H9 (cell line): ENCODE measurements around the gene MAPRE3. TPM values are rescaled to one million over a fixed set of nuclear protein-coding genes. Genes with fewer than 3 reads are reported as not detected.

ENCODE experiments used
- DNase-seq: peaks from one replicate; pipeline ENCODE4 v3.0.0-alpha.2; 2017
- H2AFZ ChIP-seq: one replicate; pipeline ENCODE4 v1.6.1; 2013; ENCODE audit warnings: mild to moderate bottlenecking, low read length, control low read depth, moderate library complexity
- H2AK5ac ChIP-seq: 2 replicates; pipeline ENCODE4 v1.6.1; 2013; ENCODE audit warnings: low read length, control low read depth, mixed read lengths; ENCODE audit not compliant: insufficient read length
- H2BK120ac ChIP-seq: one replicate; pipeline ENCODE4 v1.6.1; 2013; ENCODE audit warnings: low read depth, mild to moderate bottlenecking, low read length, control low read depth, inconsistent platforms; ENCODE audit not compliant: poor library complexity, severe bottlenecking
- H2BK12ac ChIP-seq: 2 replicates; pipeline ENCODE4 v1.6.1; 2013; ENCODE audit warnings: low read length, control low read depth, mixed read lengths, low read depth; ENCODE audit not compliant: insufficient read length
- H2BK15ac ChIP-seq: 2 replicates; pipeline ENCODE4 v1.6.1; 2013; ENCODE audit warnings: low read depth, low read length, control low read depth
- H2BK20ac ChIP-seq: one replicate; pipeline ENCODE4 v1.6.1; 2013; ENCODE audit warnings: low read depth, mild to moderate bottlenecking, low read length, control low read depth, inconsistent platforms; ENCODE audit not compliant: poor library complexity, severe bottlenecking
- H2BK5ac ChIP-seq: 2 replicates; pipeline ENCODE4 v1.6.1; 2013; ENCODE audit warnings: low read length, control low read depth, mixed read lengths; ENCODE audit not compliant: insufficient read length
- H3K14ac ChIP-seq: 2 replicates; pipeline ENCODE4 v1.6.1; 2013; ENCODE audit warnings: low read length, control low read depth; ENCODE audit not compliant: insufficient read depth
- H3K18ac ChIP-seq: 2 replicates; pipeline ENCODE4 v1.6.1; 2013; ENCODE audit warnings: low read depth, mild to moderate bottlenecking, mixed read lengths, low read length, control low read depth; ENCODE audit not compliant: insufficient read length
- H3K23ac ChIP-seq: 2 replicates; pipeline ENCODE4 v1.6.1; 2013; ENCODE audit warnings: low read length, control low read depth, mixed read lengths, low read depth; ENCODE audit not compliant: insufficient read length
- H3K23me2 ChIP-seq: 2 replicates; pipeline ENCODE4 v1.6.1; 2013; ENCODE audit warnings: low read depth, mild to moderate bottlenecking, mixed read lengths, low read length, control low read depth; ENCODE audit not compliant: insufficient read length, poor library complexity, severe bottlenecking
- H3K27ac ChIP-seq: 2 replicates; pipeline ENCODE4 v1.5.1; 2013; ENCODE audit warnings: low read length, control low read depth, mixed read lengths, low read depth; ENCODE audit not compliant: insufficient read length
- H3K27me3 ChIP-seq: 2 replicates; pipeline ENCODE4 v1.6.1; 2013; ENCODE audit warnings: low read length, control low read depth, inconsistent platforms; ENCODE audit not compliant: insufficient read depth
- H3K4ac ChIP-seq: 2 replicates; pipeline ENCODE4 v1.6.1; 2013; ENCODE audit warnings: low read depth, mild to moderate bottlenecking, control low read depth, inconsistent platforms, low read length, moderate library complexity
- H3K4me1 ChIP-seq: 2 replicates; pipeline ENCODE4 v1.6.1; 2013; ENCODE audit warnings: low read length, control low read depth, inconsistent platforms; ENCODE audit not compliant: insufficient read depth
- H3K4me2 ChIP-seq: 2 replicates; pipeline ENCODE4 v1.6.1; 2013; ENCODE audit warnings: low read length, control low read depth, mixed read lengths; ENCODE audit not compliant: insufficient read length, insufficient read depth
- H3K56ac ChIP-seq: 2 replicates; pipeline ENCODE4 v1.6.1; 2013; ENCODE audit warnings: low read depth, mild to moderate bottlenecking, mixed read lengths, low read length, control low read depth; ENCODE audit not compliant: insufficient read length
- H3K79me1 ChIP-seq: 2 replicates; pipeline ENCODE4 v1.6.1; 2013; ENCODE audit warnings: low read depth, mild to moderate bottlenecking, moderate library complexity, low read length, control low read depth, inconsistent platforms; ENCODE audit not compliant: insufficient read depth, poor library complexity, severe bottlenecking
- H3K79me2 ChIP-seq: 2 replicates; pipeline ENCODE4 v1.6.1; 2013; ENCODE audit warnings: low read length, control low read depth, inconsistent platforms; ENCODE audit not compliant: insufficient read depth
- H3K9ac ChIP-seq: 2 replicates; pipeline ENCODE4 v1.6.1; 2013; ENCODE audit warnings: low read length, control low read depth, mixed read lengths; ENCODE audit not compliant: insufficient read length; ENCODE audit errors: extremely low read depth
- H3K9me3 ChIP-seq: one replicate; pipeline ENCODE4 v1.6.1; 2013; ENCODE audit warnings: low read depth, low read length, inconsistent platforms; ENCODE audit not compliant: control insufficient read depth
- H3T11ph ChIP-seq: one replicate; pipeline ENCODE4 v1.6.1; 2013; ENCODE audit warnings: mild to moderate bottlenecking, low read length, control low read depth, inconsistent platforms
- H4K20me1 ChIP-seq: one replicate; pipeline ENCODE4 v1.6.1; 2013; ENCODE audit not compliant: control insufficient read depth, insufficient read length, insufficient read depth
- H4K5ac ChIP-seq: 2 replicates; pipeline ENCODE4 v1.6.1; 2013; ENCODE audit warnings: low read depth, mild to moderate bottlenecking, mixed read lengths, low read length, control low read depth; ENCODE audit not compliant: insufficient read length
- H4K8ac ChIP-seq: replicated peaks from 2 replicates; pipeline ENCODE4 v1.6.1; 2013; ENCODE audit warnings: low read length, control low read depth, mixed read lengths, low read depth; ENCODE audit not compliant: insufficient read length
- H4K91ac ChIP-seq: 2 replicates; pipeline ENCODE4 v1.6.1; 2013; ENCODE audit warnings: low read depth, mild to moderate bottlenecking, moderate library complexity, mixed read lengths, low read length, control low read depth; ENCODE audit not compliant: insufficient read length
- H3K27ac Mint-ChIP-seq, 3 experiments: 2 replicates in 2 of 3; 3 replicates in 1 of 3; pipeline ENCODE4 v1.8.0; 2020 to 2021; ENCODE audit warnings: mixed read lengths in 3 of 3, mild to moderate bottlenecking in 1 of 3, moderate library complexity in 1 of 3
- H3K27me3 Mint-ChIP-seq: 2 replicates; pipeline ENCODE4 v1.8.0; 2021; ENCODE audit warnings: low read depth, mild to moderate bottlenecking, moderate library complexity, mixed read lengths
- H3K36me3 Mint-ChIP-seq, 3 experiments: 2 replicates in 2 of 3; 3 replicates in 1 of 3; pipeline ENCODE4 v1.8.0; 2020 to 2021; ENCODE audit warnings: low read depth in 3 of 3, mixed read lengths in 3 of 3; ENCODE audit not compliant: insufficient read depth in 1 of 3
- H3K4me1 Mint-ChIP-seq, 2 experiments: 2 replicates each; pipeline ENCODE4 v1.8.0; 2020; ENCODE audit warnings: mixed read lengths in 2 of 2
- H3K4me3 Mint-ChIP-seq, 2 experiments: 2 replicates in 1 of 2; 3 replicates in 1 of 2; pipeline ENCODE4 v1.8.0; 2020 to 2021; ENCODE audit warnings: mild to moderate bottlenecking in 2 of 2, mixed read lengths in 2 of 2, moderate library complexity in 1 of 2
- H3K9me3 Mint-ChIP-seq, 2 experiments: 2 replicates in 1 of 2; 3 replicates in 1 of 2; pipeline ENCODE4 v1.8.0; 2020; ENCODE audit warnings: mild to moderate bottlenecking in 2 of 2, mixed read lengths in 2 of 2, moderate library complexity in 1 of 2
- WGBS: extraction: QIAGEN DNeasy Blood & Tissue Kit; methylation state at CpG from one replicate; pipeline ENCODE4 v1.1.7; 2013; ENCODE audit warnings: missing lambda C conversion rate, low lambda C conversion rate, mixed read lengths; ENCODE audit not compliant: insufficient read length; ENCODE audit errors: extremely low coverage; 5-methylcytosine and 5-hydroxymethylcytosine counted together
- total RNA-seq: library from RNA; stranded (reverse); gene quantifications from 2 replicates; pipeline ENCODE4 v1.2.1, GENCODE V29; 2021
- TF ChIP-seq, protein P1 (sequence below): fragments of 200-600 bp; sonication (generic); conservative IDR thresholded peaks from 3 replicates; pipeline ENCODE4 v1.8.0; 2021; ENCODE audit warnings: antibody characterized with exemption, mild to moderate bottlenecking

Gene MAPRE3
- total RNA-seq, 1 experiment from 2014 or later: 2.0 TPM

DNA sequence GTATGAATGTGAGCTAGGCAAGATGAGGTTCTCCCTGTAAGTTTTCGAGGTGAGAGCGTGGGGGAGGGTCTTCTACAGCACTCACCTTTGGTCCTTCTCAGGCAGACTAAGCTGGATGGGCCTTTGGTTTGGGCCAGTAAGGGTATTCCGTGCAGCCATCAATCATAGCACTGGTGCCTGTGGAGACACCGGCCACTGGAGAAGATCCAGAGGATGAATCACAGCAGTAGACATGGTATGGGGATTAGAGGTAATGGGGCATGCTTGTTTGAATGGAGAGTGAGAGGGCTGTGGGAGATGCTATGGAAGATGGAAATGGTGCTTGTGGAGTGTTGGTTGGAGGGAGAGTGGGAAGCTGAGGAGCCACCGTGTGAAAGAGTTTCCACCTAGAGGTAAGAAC, 16.1 kb downstream of the MAPRE3 start:
- Histone ChIP-seq H3K9ac (no peak overlapping the region), H3T11ph (no peak overlapping the region), H3K23me2 (no peaks in the 10 kb centered on the region), H4K5ac (no peak overlapping the region), H3K27ac (no peak overlapping the region), H3K4me1 (no peaks in the 10 kb centered on the region), H3K79me1 (no peaks in the 10 kb centered on the region), H2BK20ac (no peak overlapping the region), H3K9me3 (no peaks in the 10 kb centered on the region), H2AFZ (no peak overlapping the region), H2BK15ac (no peak overlapping the region), H4K8ac (no peak overlapping the region), H4K20me1 (no peaks in the 10 kb centered on the region), H3K23ac (no peak overlapping the region), H4K91ac (no peak overlapping the region), H2BK5ac (no peak overlapping the region), H3K56ac (no peak overlapping the region), H3K14ac (no peak overlapping the region), H3K4ac (no peak overlapping the region), H3K18ac (no peak overlapping the region), H2BK120ac (no peak overlapping the region), H2AK5ac (no peak overlapping the region), H3K4me2 (no peak overlapping the region), H3K79me2 (no peaks in the 10 kb centered on the region), H3K27me3 (no peaks in the 10 kb centered on the region), H2BK12ac (no peak overlapping the region)
- peaks cover 0 to 2% of the 10 kb centered on the region in 2 experiments; a peak in 1 of 4 replicates for H3K4me1 Mint-ChIP-seq
- no peaks in the 10 kb centered on the region for H3K36me3 Mint-ChIP-seq
- no peak for DNase-seq
- TF ChIP-seq, protein P1, sequence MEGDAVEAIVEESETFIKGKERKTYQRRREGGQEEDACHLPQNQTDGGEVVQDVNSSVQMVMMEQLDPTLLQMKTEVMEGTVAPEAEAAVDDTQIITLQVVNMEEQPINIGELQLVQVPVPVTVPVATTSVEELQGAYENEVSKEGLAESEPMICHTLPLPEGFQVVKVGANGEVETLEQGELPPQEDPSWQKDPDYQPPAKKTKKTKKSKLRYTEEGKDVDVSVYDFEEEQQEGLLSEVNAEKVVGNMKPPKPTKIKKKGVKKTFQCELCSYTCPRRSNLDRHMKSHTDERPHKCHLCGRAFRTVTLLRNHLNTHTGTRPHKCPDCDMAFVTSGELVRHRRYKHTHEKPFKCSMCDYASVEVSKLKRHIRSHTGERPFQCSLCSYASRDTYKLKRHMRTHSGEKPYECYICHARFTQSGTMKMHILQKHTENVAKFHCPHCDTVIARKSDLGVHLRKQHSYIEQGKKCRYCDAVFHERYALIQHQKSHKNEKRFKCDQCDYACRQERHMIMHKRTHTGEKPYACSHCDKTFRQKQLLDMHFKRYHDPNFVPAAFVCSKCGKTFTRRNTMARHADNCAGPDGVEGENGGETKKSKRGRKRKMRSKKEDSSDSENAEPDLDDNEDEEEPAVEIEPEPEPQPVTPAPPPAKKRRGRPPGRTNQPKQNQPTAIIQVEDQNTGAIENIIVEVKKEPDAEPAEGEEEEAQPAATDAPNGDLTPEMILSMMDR: no peak
- no CpG with 5 or more reads among the region's 5 CpGs for WGBS
- H3K4me3 Mint-ChIP-seq: no peak overlapping the region
- H3K27me3 Mint-ChIP-seq: peaks cover 15% of the 10 kb centered on the region
- H3K9me3 Mint-ChIP-seq: no peaks in the 10 kb centered on the region
- no peak overlapping the region for H3K27ac Mint-ChIP-seq
